ENCODE data around the gene TYW1B.
"Not testable (repeated sequence)": the region's sequence is repeated elsewhere in the genome, so short reads cannot be mapped to it uniquely, and the experiment has no call there.

- not testable (repeated sequence) for TF ChIP-seq POLR2AphosphoS5, POLR2A (IDR thresholded peaks at IDR 0.05)
- peak in 2 of 6 experiments; percentile 32 to 36 for TF ChIP-seq CTCF (IDR thresholded peaks at IDR 0.05)
Observed at GRCh38 chr7:72823765-72824732, 4.0 kb downstream of the TYW1B start.
